B cell (primary cell): Measurements from ENCODE around the gene OSR1.

ENCODE experiments used
- EZH2 ChIP-seq: IDR thresholded peaks from 2 replicates; pipeline ENCODE4 v1.6.1; 2012; ENCODE audit warnings: borderline replicate concordance, low read depth, mild to moderate bottlenecking, moderate library complexity, low read length; ENCODE audit not compliant: insufficient read depth, poor library complexity, severe bottlenecking
- TF ChIP-seq, protein P1 (sequence below): fragments of 200-600 bp; IDR thresholded peaks from one replicate; pipeline ENCODE4 v1.8.0; 2022; ENCODE audit warnings: antibody characterized with exemption, mild to moderate bottlenecking

DNA sequence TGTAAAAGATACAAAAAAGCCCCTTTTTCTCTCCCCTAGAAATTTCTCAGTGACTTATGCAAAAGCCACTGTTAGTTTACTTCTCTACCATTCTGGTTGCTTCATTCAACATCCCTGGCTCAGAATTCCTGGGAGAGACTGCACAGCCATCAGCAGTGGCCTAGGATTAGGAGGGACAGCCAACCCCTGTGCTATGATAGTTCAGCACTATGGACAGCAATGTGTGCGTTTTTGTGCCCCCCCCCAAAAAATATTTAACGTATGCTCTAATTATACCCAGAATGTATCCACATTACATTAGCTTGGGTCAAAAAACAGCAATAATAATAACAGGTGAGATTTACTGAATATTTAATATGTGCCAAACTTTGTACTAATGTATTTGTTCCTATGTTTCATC, 29.0 kb downstream of the OSR1 start:
- TF ChIP-seq, protein P1, sequence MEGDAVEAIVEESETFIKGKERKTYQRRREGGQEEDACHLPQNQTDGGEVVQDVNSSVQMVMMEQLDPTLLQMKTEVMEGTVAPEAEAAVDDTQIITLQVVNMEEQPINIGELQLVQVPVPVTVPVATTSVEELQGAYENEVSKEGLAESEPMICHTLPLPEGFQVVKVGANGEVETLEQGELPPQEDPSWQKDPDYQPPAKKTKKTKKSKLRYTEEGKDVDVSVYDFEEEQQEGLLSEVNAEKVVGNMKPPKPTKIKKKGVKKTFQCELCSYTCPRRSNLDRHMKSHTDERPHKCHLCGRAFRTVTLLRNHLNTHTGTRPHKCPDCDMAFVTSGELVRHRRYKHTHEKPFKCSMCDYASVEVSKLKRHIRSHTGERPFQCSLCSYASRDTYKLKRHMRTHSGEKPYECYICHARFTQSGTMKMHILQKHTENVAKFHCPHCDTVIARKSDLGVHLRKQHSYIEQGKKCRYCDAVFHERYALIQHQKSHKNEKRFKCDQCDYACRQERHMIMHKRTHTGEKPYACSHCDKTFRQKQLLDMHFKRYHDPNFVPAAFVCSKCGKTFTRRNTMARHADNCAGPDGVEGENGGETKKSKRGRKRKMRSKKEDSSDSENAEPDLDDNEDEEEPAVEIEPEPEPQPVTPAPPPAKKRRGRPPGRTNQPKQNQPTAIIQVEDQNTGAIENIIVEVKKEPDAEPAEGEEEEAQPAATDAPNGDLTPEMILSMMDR = no peak
- no peak for TF ChIP-seq EZH2
